ENCODE measurements around the gene NR0B1.

Gene NR0B1, protein sequence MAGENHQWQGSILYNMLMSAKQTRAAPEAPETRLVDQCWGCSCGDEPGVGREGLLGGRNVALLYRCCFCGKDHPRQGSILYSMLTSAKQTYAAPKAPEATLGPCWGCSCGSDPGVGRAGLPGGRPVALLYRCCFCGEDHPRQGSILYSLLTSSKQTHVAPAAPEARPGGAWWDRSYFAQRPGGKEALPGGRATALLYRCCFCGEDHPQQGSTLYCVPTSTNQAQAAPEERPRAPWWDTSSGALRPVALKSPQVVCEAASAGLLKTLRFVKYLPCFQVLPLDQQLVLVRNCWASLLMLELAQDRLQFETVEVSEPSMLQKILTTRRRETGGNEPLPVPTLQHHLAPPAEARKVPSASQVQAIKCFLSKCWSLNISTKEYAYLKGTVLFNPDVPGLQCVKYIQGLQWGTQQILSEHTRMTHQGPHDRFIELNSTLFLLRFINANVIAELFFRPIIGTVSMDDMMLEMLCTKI

DNA sequence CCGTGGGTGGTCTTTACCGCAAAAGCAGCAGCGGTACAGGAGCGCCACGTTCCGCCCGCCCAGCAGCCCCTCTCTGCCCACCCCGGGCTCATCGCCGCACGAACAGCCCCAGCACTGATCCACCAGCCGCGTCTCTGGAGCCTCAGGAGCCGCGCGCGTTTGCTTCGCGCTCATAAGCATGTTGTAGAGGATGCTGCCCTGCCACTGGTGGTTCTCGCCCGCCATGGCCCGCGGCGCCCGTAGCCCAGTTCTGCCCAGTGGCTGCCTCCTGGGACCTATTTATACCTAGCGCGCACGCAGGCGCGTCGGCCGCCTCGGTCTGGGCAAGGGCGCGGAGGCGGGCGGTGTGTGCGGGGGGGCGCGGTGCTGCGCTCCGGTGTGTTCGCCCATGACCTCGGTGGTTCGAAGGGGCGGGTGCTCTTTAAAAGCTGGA lies at the start of gene NR0B1:
TSS of gene NR0B1 (minus strand) at position 252 of the 433 bp plus-strand sequence. CDS start at position 225, 27 bp downstream.
- Mint-ChIP-seq H3K36me3 (no peaks in the 10 kb centered on the region), H3K4me3 (no peak within 1 kb of the TSS), H3K9me3 (peaks cover 2% of the 10 kb centered on the region), H3K27me3 (peaks cover 1% of the 10 kb centered on the region), H3K27ac (no peak within 1 kb of the TSS), H3K4me1 (no peaks in the 10 kb centered on the region)
- DNase-seq (ENCODE audit: low spot score in 2 of 2) (no peak), ATAC-seq (ENCODE audit: low read depth) (no peak)

DNA sequence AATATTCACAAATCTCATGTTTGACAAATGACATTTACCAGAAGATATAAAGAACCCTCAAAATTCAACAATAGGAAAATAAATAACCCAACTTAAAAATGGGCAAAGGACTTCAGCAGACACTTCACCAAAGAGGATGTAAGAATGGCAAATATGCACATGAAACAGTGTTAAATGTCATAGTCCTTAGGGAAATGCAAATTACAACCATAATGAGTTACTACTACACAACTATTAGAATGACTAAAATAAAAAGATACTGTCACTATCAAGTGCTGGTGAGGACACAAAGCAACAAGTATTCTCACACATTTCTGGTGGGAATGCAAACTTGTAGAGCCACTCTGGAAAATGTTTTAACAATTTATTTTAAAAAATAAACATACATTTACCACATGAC lies 40.8 kb upstream of the NR0B1 start:
- Mint-ChIP-seq H3K9me3 (peaks cover 4% of the 10 kb centered on the region), H3K27ac (no peak overlapping the region), H3K4me3 (no peak overlapping the region), H3K36me3 (no peaks in the 10 kb centered on the region), H3K4me1 (no peaks in the 10 kb centered on the region), H3K27me3 (no peaks in the 10 kb centered on the region)
- no peak for ATAC-seq (ENCODE audit: low read depth)
- DNase-seq (ENCODE audit: low spot score in 2 of 2), result no peak

DNA sequence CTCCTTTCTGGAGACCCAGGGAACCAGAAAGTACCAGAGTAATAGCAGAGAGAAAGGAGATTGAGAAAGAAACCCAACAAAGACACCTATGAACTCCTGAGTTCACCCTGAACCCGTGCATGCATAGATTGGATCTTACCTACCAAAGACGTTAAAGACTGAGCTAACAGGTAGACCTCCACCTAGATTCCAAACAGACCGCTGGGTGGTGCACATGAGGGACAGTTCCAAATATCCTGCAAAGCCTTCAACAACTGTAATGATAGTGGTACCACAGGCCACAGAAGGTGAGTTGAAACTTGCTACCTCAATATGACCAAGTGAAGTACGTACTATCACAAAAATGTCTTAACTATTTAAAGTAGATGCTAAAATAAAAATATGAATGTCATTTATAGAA lies 34.0 kb upstream of the NR0B1 start:
- Mint-ChIP-seq H3K36me3 (no peaks in the 10 kb centered on the region), H3K27me3 (peaks cover 2% of the 10 kb centered on the region)

DNA sequence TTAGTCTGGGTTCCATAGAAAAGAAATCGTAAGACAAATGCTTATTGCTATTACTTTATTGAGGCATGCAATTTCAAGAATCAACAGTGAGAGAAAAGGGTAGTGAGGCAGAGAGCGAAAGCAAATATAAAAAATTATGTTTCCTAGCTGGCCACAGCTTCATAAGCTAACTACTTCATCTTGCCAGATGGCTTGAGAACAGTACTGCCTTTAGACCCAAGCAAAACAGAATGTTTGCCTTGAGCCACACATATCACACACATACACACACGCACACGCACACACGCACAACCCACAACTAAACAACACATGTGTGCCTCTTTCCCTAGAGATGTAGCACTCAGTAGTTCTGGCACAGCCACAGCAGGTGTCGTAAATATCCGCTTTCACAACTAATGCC lies 31.6 kb upstream of the NR0B1 start:
- Mint-ChIP-seq H3K9me3 (peaks cover 1% of the 10 kb centered on the region), H3K4me3 (no peak overlapping the region), H3K27ac (no peak overlapping the region), H3K27me3 (peaks cover 2% of the 10 kb centered on the region), H3K36me3 (no peaks in the 10 kb centered on the region), H3K4me1 (no peaks in the 10 kb centered on the region)
- no peak for DNase-seq (ENCODE audit: low spot score in 2 of 2)
- no peak for ATAC-seq (ENCODE audit: low read depth)

More for the DNA sequence above, 34.0 kb upstream of the NR0B1 start:
- Mint-ChIP-seq H3K27ac (no peak overlapping the region), H3K4me3 (no peak overlapping the region), H3K9me3 (peaks cover 2% of the 10 kb centered on the region), H3K4me1 (no peaks in the 10 kb centered on the region)
- no peak for DNase-seq (ENCODE audit: low spot score in 2 of 2)
- no peak for ATAC-seq (ENCODE audit: low read depth)

DNA sequence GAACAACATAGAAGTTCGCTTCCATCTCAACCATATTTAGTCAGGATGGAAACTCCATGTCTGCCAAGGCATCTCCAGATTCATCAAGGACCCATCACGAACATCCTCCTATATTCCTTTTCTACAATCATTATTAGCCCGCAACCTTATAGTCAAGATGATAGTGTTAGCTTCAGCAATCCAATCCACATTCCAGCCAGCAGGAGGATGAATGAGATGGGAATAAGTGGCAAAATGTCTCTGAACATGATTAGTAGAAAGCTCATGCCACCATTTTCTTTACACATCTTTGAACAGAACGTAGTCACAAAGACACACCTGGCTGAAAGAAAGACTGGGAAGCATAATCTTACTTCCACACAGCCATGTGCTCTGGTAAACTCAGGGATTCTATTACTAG lies 18.6 kb upstream of the NR0B1 start:
- no peaks in the 10 kb centered on the region for H3K36me3 Mint-ChIP-seq
- ATAC-seq (ENCODE audit: low read depth), result no peak
- H3K4me1 Mint-ChIP-seq, result no peaks in the 10 kb centered on the region
- no peaks in the 10 kb centered on the region for H3K9me3 Mint-ChIP-seq
- no peak overlapping the region for H3K27ac Mint-ChIP-seq
- no peak overlapping the region for H3K4me3 Mint-ChIP-seq
- H3K27me3 Mint-ChIP-seq, result peaks cover 5% of the 10 kb centered on the region
- no peak for DNase-seq (ENCODE audit: low spot score in 2 of 2)

DNA sequence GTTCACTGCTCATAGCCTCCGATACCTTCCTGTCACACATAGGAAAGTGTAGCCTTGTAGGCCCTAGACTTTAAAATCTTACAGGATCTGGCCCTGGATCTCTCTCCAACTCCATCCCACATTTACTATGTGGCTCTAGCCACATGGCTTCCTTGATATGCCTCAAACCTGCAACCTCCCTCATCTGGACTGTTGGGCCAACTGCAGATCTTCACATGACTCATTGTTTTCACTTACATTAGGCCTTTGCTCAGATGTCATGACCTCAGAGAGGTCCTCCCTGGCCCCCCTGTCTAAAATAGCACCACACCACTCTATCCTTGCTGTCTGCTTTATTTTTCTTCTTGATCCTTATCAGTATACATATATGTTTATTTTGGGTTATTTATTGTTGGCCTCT lies 8.1 kb upstream of the NR0B1 start:
- H3K4me3 Mint-ChIP-seq, result no peak overlapping the region
- H3K36me3 Mint-ChIP-seq, result no peaks in the 10 kb centered on the region
- H3K9me3 Mint-ChIP-seq, result peaks cover 1% of the 10 kb centered on the region
- H3K4me1 Mint-ChIP-seq, result no peaks in the 10 kb centered on the region
- DNase-seq (ENCODE audit: low spot score in 2 of 2) (no peak), ATAC-seq (ENCODE audit: low read depth) (no peak)
- no peak overlapping the region for H3K27ac Mint-ChIP-seq
- no peaks in the 10 kb centered on the region for H3K27me3 Mint-ChIP-seq

DNA sequence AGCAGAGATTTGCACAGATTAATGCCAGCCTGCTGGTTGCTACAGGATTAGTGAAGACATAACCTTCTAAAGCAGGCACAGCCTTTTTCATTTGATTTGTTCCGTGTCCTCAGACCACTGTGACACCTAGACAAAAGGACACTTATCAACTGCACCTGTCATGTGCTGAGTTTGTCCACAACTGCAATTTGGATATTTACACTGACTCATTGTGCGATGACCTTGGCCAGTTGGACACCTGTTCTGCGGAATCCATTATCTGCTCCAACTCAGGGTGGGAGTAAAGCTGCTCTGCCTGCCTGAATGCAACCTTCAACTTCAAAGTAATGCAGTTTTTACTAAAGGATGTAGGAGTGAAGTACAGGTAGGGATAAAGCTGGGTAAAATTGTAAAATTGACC lies 4.1 kb upstream of the NR0B1 start:
- Mint-ChIP-seq H3K27me3 (peaks cover 1% of the 10 kb centered on the region), H3K9me3 (peaks cover 2% of the 10 kb centered on the region), H3K27ac (no peak overlapping the region), H3K36me3 (no peaks in the 10 kb centered on the region), H3K4me3 (no peak overlapping the region), H3K4me1 (no peaks in the 10 kb centered on the region)
- no peak for ATAC-seq (ENCODE audit: low read depth)
- no peak for DNase-seq (ENCODE audit: low spot score in 2 of 2)

DNA sequence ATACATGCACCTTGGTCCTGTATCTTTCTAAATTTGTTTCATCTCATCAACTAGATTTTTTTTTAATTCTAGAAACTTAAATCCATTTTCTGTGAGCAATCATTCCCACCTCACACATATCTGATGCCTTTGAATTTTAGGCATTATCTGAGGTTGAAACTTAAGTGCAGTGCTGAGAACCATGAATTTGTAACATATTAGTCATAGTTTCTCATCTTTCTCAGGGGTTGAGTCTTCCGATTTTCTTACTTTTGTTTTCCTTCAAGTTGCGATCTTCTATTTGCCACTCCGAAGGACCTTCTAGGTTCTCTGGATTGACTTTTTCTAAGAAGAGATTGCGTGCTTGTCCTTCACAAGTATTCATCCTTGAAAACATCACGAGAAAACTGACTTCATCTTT lies 3.7 kb upstream of the NR0B1 start:
- ATAC-seq (ENCODE audit: low read depth) (no peak), DNase-seq (ENCODE audit: low spot score in 2 of 2) (no peak)
- Mint-ChIP-seq H3K27me3 (peaks cover 1% of the 10 kb centered on the region), H3K4me3 (no peak overlapping the region), H3K36me3 (no peaks in the 10 kb centered on the region), H3K27ac (no peak overlapping the region), H3K4me1 (no peaks in the 10 kb centered on the region), H3K9me3 (peaks cover 2% of the 10 kb centered on the region)

DNA sequence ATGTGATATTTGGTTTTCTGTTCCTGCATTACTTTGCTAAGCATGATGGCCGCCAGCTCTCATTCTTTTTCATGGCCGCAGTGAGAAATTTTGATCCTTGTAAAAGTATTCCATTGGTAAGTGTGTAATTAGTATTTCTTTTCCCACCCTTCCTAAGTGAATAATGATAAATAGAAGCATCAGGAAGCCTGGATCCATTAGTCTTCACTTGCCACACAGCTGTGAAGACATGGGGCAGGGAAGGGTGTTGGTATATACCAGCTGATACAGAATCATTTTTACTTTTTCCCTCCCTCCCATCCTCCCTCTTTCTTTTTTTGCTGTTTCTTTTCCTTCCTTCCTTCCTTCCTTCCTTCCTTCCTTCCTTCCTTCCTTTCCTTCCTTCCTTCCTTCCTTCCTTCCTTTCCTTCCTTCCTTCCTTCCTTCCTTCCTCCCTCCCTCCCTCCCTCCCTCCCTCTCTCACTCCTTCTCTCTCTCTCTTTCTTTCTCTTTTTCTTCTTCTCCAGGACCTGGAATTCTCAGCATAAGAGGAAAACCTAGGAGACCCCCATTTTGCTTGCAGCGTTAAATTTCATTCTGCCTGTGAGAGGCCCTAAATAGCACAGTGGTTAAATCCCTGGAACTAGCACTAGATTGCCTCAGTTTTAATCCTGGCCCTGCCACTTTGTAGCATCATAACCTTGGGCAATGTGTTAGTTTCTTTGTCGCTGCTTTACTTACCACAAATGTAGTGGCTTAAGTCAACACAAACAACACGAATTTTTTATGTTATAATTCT lies 1.4 kb upstream of the NR0B1 start:
- no peaks in the 10 kb centered on the region for H3K36me3 Mint-ChIP-seq
- DNase-seq (ENCODE audit: low spot score in 2 of 2), result no peak
- peaks cover 2% of the 10 kb centered on the region for H3K9me3 Mint-ChIP-seq
- no peak for ATAC-seq (ENCODE audit: low read depth)
- H3K27me3 Mint-ChIP-seq, result peaks cover 1% of the 10 kb centered on the region
- H3K4me3 Mint-ChIP-seq, result no peak overlapping the region
- no peak overlapping the region for H3K27ac Mint-ChIP-seq
- no peaks in the 10 kb centered on the region for H3K4me1 Mint-ChIP-seq

DNA sequence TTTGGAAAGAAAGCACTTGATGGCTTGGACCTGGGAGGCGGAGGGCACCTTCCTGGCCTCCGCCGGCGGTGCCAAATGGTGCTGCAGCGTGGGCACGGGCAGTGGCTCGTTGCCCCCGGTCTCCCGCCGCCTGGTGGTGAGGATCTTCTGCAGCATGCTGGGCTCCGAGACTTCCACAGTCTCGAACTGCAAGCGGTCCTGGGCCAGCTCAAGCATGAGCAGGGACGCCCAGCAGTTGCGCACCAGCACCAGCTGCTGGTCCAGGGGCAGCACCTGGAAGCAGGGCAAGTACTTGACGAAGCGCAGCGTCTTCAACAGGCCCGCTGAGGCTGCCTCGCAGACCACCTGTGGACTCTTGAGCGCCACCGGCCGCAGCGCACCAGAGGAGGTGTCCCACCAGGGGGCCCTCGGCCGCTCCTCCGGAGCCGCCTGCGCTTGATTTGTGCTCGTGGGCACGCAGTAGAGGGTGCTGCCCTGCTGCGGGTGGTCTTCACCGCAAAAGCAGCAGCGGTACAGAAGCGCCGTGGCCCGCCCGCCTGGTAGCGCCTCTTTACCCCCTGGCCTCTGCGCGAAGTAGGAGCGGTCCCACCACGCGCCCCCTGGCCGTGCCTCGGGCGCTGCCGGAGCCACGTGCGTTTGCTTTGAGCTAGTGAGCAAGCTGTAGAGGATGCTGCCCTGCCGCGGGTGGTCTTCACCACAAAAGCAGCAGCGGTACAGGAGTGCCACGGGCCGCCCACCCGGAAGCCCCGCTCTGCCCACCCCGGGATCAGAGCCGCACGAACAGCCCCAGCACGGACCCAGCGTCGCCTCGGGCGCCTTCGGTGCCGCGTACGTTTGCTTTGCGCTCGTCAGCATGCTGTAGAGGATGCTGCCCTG lies 689 bp downstream of the NR0B1 start:
- H3K36me3 Mint-ChIP-seq, result no peaks in the 10 kb centered on the region
- no peaks in the 10 kb centered on the region for H3K4me1 Mint-ChIP-seq
- H3K4me3 Mint-ChIP-seq, result no peak overlapping the region
- H3K27ac Mint-ChIP-seq, result no peak overlapping the region
- DNase-seq (ENCODE audit: low spot score in 2 of 2) (no peak), ATAC-seq (ENCODE audit: low read depth) (no peak)
- peaks cover 1% of the 10 kb centered on the region for H3K27me3 Mint-ChIP-seq
- peaks cover 2% of the 10 kb centered on the region for H3K9me3 Mint-ChIP-seq

DNA sequence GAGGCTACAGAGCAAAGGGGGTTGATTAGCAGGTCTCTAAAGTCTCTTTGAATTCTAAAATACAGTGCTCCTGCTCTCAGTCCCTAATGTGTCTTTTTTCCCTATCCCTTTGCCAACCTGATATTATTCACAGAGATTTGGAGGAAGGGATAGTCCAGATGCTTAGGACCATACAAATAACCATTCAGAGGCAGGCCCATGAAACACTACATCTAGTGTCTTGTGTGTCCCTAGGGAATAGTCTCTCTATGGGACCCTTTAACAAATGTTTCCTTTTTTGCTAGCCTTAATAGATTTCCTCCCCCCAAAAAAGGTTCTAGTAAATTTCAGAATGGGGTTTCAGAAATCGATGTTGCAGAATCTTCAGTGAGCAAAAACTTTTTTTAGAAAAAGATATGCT lies 1.7 kb downstream of the NR0B1 start:
- no peaks in the 10 kb centered on the region for H3K36me3 Mint-ChIP-seq
- no peak for ATAC-seq (ENCODE audit: low read depth)
- no peak for DNase-seq (ENCODE audit: low spot score in 2 of 2)
- no peak overlapping the region for H3K4me3 Mint-ChIP-seq
- H3K9me3 Mint-ChIP-seq, result peaks cover 2% of the 10 kb centered on the region
- peaks cover 3% of the 10 kb centered on the region for H3K27me3 Mint-ChIP-seq
- H3K4me1 Mint-ChIP-seq, result no peaks in the 10 kb centered on the region
- H3K27ac Mint-ChIP-seq, result no peak overlapping the region

DNA sequence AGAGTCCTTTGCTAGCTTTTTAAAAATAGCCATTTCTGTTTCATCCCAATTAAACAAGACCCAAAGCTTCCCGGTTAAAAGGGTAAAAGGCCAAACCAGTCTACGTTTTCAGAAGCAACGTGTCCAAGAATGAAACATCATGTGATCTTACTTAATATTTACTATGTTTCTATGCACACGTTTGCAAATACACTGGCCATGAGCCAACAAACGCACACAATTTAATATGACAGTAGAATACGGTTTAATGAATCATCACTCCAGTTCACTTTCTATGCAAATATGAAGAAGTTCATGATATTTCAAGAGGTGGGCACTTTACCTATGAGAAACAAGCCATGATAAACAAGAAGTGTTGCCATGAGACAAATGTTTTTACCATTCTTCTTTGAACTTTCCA lies 4.3 kb downstream of the NR0B1 start:
- ATAC-seq (ENCODE audit: low read depth) (no peak), DNase-seq (ENCODE audit: low spot score in 2 of 2) (no peak)
- Mint-ChIP-seq H3K27ac (no peak overlapping the region), H3K9me3 (no peaks in the 10 kb centered on the region), H3K27me3 (peaks cover 3% of the 10 kb centered on the region), H3K4me1 (no peaks in the 10 kb centered on the region), H3K4me3 (no peak overlapping the region), H3K36me3 (no peaks in the 10 kb centered on the region)

DNA sequence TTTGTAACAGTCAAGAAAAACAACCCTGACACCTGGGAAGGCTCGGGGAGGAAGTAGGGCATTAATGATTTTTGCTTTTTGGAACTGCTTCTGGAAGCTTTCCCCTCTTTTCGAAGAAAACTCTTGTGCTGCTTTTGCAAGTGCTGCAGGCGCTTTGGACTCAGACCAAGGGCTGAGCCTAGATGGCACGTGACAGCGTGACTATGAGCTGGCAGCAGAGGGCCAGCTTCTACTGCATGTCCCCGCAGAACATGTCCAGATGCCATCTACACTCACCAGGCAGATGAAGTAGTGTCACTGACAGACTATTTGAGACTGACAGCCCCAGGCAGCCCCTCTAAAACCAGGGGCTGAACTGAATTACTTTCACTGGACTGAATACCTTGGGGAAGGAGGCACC lies 6.2 kb downstream of the NR0B1 start:
- Mint-ChIP-seq H3K9me3 (no peaks in the 10 kb centered on the region), H3K27ac (no peak overlapping the region), H3K36me3 (no peaks in the 10 kb centered on the region), H3K27me3 (peaks cover 3% of the 10 kb centered on the region), H3K4me3 (no peak overlapping the region), H3K4me1 (no peaks in the 10 kb centered on the region)
- ATAC-seq (ENCODE audit: low read depth), result no peak
- DNase-seq (ENCODE audit: low spot score in 2 of 2), result no peak

DNA sequence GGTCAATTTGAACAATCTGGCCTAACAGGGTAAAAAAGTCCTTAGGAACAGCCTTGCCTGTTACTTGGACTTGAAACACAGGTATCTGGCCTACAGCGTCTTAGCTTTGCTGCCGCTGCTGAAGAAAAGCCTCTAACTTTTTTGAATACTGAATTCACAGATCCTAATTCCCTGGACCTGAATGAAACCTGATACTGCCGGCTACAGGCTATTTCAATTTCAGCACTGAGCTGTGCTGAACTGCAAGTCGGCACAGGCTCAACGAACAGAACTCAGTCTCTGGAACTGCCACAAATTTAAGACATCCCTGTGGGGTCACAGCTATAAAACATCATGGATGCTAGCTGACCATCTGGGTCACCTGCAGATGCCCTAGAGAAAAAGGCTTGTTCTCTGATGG lies 7.2 kb downstream of the NR0B1 start:
- Mint-ChIP-seq H3K36me3 (no peaks in the 10 kb centered on the region), H3K4me1 (no peaks in the 10 kb centered on the region), H3K27ac (no peak overlapping the region), H3K4me3 (no peak overlapping the region), H3K9me3 (no peaks in the 10 kb centered on the region), H3K27me3 (peaks cover 3% of the 10 kb centered on the region)
- DNase-seq (ENCODE audit: low spot score in 2 of 2) (no peak), ATAC-seq (ENCODE audit: low read depth) (no peak)
